Activated CD4-positive, alpha-beta memory T cell treated with anti-CD3 and anti-CD28 coated beads for 36 hours (primary cell): ENCODE data around the gene E2F4. TPM values are rescaled to one million over a fixed set of nuclear protein-coding genes. Genes with fewer than 3 reads are reported as not detected.

Experiments
- CTCF ChIA-PET: fragments of 350-600 bp; sonication (Branson Sonifier 250); formaldehyde crosslinking; loops from one replicate; lab custom pipeline; 2021; ENCODE audit warnings: antibody characterized with exemption, inconsistent platforms; lab: Charles Lee
- POLR2A ChIA-PET: fragments of 350-600 bp; sonication (Branson Sonifier 250); formaldehyde crosslinking; loops from one replicate; lab custom pipeline; 2021; ENCODE audit warnings: antibody characterized with exemption; lab: Charles Lee
- DNase-seq: peaks from one replicate; pipeline ENCODE4 v3.0.0-alpha.2; 2020
- H3K27ac Mint-ChIP-seq: one replicate; pipeline ENCODE4 v1.8.0; 2021; ENCODE audit warnings: mixed read lengths
- H3K27me3 Mint-ChIP-seq: one replicate; pipeline ENCODE4 v1.8.0; 2021; ENCODE audit warnings: mixed read lengths
- H3K36me3 Mint-ChIP-seq: one replicate; pipeline ENCODE4 v1.8.0; 2021; ENCODE audit warnings: mixed read lengths
- H3K4me1 Mint-ChIP-seq: one replicate; pipeline ENCODE4 v1.8.0; 2021; ENCODE audit warnings: low read depth, mixed read lengths
- H3K4me3 Mint-ChIP-seq: one replicate; pipeline ENCODE4 v1.8.0; 2021; ENCODE audit warnings: mild to moderate bottlenecking, mixed read lengths
- H3K9me3 Mint-ChIP-seq: one replicate; pipeline ENCODE4 v1.8.0; 2021; ENCODE audit warnings: mixed read lengths
- intact Hi-C: fragments of 100-400 bp; cut with micrococcal nuclease; formaldehyde crosslinking; loops from one replicate; pipeline ENCODE4 v1.15.1; 2023
- total RNA-seq, 2 experiments: library from RNA; stranded (reverse); gene quantifications; one replicate each; pipeline ENCODE4 v1.2.3, GENCODE V29; 2021

Gene E2F4
- total RNA-seq, 2 experiments from 2014 or later = 91.6 to 92.3 TPM

DNA sequence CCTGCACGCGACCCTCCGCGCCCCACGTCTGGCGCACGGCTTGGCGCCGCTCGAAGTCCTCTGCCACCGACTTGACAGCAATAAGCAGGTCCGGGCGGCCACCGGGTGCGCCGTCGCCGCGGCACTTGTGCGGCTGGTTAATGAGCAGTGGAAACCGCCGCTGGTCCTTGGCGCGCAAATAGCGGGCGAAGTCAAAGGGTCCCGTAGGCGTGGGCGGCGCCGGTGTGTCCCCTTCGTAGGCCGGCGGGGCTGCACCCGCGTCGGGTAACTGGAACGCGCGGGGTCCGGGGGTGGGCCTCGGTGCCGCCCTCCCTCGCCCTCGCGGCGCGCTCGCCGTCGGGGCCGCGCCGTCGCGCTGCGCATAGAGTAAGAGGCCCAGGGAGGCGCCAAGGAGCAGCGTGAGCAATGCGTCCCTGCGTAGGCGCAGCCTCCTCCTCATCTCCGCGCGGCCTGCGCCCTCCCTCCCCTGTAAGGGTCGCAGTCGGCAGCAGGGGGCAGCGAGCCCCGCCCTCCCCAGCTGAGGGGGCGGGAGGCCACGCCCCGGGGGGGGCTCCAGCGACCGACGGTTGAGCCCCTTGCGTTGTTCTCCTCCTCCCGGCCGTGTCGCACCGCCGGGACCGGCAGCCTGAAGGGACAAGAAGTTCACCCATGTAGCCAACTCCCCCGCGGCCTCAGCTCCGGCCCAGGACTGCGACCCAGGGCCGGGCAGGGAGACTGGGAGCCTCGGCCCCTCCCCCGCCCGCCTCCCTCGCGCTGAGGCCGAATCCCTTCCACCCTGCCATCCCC lies 41.7 kb upstream of the E2F4 start:
- Mint-ChIP-seq H3K9me3 (no peaks in the 10 kb centered on the region), H3K36me3 (peaks cover 30% of the 10 kb centered on the region), H3K4me3 (peak overlapping the region; percentile 68), H3K27ac (no peak overlapping the region), H3K27me3 (no peaks in the 10 kb centered on the region), H3K4me1 (peaks cover 26% of the 10 kb centered on the region)
- CTCF ChIA-PET = interaction anchor here (1.0 to 14.8 kb wide), 9 partner anchors 9 to 196 kb away, joined by 3 to 350 read pairs (median 5); partner anchors contain the start of genes CES3 and NOL3
- DNase-seq = peak; percentile 72
- intact Hi-C loops = no loop called here
- POLR2A ChIA-PET = interaction anchor here (0.8 to 1.8 kb wide), 3 partner anchors 10 to 136 kb away, joined by 3 to 8 read pairs (median 5); partner anchors contain the start of genes FBXL8 and TRADD

DNA sequence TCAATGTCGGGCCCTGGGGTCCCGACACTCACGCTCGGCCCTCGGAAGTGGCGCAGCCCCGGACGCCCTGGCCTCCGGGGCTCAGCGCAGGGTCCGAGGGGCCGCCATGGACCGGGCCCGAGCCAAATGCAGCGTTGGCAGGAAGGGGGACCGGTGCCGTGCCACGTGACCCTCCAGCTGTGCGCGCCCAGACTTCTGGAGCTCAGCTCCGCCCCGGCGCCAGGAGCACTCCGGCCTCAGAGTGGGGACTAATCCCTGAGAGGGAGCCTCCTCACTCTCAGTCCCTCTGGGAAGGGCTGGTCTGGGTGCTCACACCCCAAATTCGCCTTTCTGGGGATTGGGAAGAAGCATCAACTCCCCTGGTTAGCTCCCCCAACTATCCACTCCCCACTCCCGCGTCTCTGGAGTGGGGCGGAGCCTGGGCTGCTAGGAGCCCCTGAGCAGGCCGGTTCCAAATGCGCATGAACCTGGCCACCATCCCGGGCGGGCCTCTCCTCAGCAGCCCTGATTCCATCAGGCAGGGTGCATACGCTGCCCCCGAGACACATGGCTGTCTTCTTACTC lies 41.0 kb upstream of the E2F4 start, which contains the start of gene B3GNT9:
TSS of gene B3GNT9 (minus strand) at position 166 of the 564 bp plus-strand sequence. CDS start 513 bp downstream, outside the sequence.
- Mint-ChIP-seq H3K36me3 (peaks cover 26% of the 10 kb centered on the region), H3K27me3 (no peaks in the 10 kb centered on the region), H3K4me3 (peak within 1 kb of the TSS; percentile 68), H3K9me3 (no peaks in the 10 kb centered on the region), H3K27ac (peak within 1 kb of the TSS; percentile 38), H3K4me1 (peaks cover 29% of the 10 kb centered on the region)
- DNase-seq = peak; percentile 65
- intact Hi-C loops = no loop called here
- CTCF ChIA-PET = interaction anchor here (0.5 to 14.8 kb wide), 11 partner anchors 8 to 222 kb away, joined by 3 to 350 read pairs (median 5); partner anchors contain the start of genes CES3 and NOL3
- POLR2A ChIA-PET = interaction anchor here (0.8 to 1.8 kb wide), 4 partner anchors 9 to 137 kb away, joined by 3 to 8 read pairs (median 4); partner anchors contain the start of genes FBXL8 and TRADD

DNA sequence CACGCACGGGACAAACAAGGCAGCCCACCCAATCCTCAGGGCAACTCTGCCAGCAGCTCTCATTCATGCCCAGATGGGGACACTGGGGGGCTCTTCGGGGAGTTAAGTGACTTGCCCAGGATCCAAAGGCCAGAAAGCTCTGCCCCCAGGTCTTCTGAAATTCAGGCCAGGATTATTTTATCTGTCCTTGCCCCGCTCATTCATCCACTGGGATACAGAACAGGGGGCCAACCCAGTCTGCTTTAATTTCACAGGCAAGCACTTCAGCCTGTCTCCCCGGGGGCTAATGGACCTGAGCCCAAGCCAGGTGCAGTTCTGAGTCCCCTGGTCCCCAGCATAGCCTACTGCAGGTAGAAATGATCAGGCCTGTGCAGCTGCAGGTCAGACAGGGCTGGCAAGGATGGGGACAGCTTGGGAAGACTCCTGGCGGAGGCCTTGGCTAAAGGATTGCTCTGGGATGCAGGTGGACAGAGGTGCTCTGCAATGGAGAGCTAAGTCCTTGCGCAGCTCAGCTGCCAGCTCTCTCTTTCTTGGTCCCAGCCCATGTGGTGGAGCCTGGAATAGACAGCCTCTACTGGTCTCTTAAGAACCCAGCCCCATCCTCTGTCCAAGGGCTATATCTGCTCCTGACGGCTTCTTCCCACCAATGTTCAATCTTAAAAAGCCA lies 40.4 kb upstream of the E2F4 start:
- intact Hi-C loops = no loop called here
- DNase-seq = no peak
- peaks cover 36% of the 10 kb centered on the region for H3K4me1 Mint-ChIP-seq

DNA sequence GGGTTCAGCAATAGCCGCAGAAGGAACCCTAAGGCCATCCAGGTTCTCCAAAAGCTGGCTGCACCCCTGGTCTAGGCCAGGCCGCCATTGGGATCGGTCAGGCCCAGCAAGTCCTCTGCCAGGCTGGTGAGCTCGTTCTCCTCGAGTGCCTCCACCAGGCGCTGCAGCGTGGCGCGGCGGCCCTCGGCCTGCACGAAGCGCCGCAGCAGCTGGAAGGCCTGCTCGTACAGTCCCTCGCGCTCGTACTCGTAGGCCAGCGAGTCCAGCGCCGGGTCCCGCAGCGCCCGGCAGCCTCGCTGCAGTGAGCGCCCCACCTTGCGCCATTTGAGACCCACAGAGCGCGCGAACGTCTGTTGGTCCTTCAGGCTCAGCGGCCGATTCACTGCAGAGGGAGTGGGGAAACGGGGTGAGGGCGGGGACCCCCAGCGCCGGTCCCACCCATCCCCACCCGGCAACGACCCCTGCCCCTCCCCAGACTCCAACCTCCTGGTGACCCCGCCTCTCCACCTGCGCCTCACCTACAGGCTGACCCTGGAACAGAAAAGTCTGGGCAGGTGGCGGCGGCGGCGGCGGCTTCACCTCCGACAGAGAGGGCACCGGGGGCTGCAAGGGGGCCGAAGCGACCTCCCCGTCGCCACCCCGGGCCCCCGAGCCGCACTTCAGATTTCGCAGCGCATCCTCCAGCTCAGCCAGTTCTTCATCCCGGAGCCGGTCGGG lies 37.2 kb upstream of the E2F4 start:
- H3K9me3 Mint-ChIP-seq = no peaks in the 10 kb centered on the region
- ChIA-PET CTCF (interaction anchor here (0.6 to 14.8 kb wide), 76 partner anchors 7 to 360 kb away, joined by 3 to 350 read pairs (median 6); partner anchors contain the start of genes CBFB, CES3, CES4A and CIAO2B), POLR2A (interaction anchor here (1.1 to 1.7 kb wide), 6 partner anchors 9 to 141 kb away, joined by 3 to 8 read pairs (median 4); partner anchors contain the start of gene HSF4)
- no peaks in the 10 kb centered on the region for H3K27me3 Mint-ChIP-seq
- H3K27ac Mint-ChIP-seq = no peak overlapping the region
- DNase-seq = no peak
- H3K36me3 Mint-ChIP-seq = peaks cover 5% of the 10 kb centered on the region
- peak overlapping the region; percentile 68 for H3K4me3 Mint-ChIP-seq
- H3K4me1 Mint-ChIP-seq = peaks cover 56% of the 10 kb centered on the region
- intact Hi-C loops = loop anchor here (5.0 kb wide), 1 partner anchor 47 kb away; the partner anchor contains the start of gene PHAF1

More for the DNA sequence above, 40.4 kb upstream of the E2F4 start:
- ChIA-PET POLR2A (interaction anchor here (0.5 to 1.8 kb wide), 5 partner anchors 8 to 172 kb away, joined by 3 to 8 read pairs (median 3); partner anchors contain the start of genes FBXL8 and TRADD), CTCF (interaction anchor here (0.5 to 14.8 kb wide), 11 partner anchors 8 to 221 kb away, joined by 3 to 350 read pairs (median 5); partner anchors contain the start of genes CES3 and NOL3)
- no peaks in the 10 kb centered on the region for H3K9me3 Mint-ChIP-seq
- no peak overlapping the region for H3K27ac Mint-ChIP-seq
- no peaks in the 10 kb centered on the region for H3K27me3 Mint-ChIP-seq
- H3K36me3 Mint-ChIP-seq = peaks cover 21% of the 10 kb centered on the region
- peak overlapping the region; percentile 68 for H3K4me3 Mint-ChIP-seq

DNA sequence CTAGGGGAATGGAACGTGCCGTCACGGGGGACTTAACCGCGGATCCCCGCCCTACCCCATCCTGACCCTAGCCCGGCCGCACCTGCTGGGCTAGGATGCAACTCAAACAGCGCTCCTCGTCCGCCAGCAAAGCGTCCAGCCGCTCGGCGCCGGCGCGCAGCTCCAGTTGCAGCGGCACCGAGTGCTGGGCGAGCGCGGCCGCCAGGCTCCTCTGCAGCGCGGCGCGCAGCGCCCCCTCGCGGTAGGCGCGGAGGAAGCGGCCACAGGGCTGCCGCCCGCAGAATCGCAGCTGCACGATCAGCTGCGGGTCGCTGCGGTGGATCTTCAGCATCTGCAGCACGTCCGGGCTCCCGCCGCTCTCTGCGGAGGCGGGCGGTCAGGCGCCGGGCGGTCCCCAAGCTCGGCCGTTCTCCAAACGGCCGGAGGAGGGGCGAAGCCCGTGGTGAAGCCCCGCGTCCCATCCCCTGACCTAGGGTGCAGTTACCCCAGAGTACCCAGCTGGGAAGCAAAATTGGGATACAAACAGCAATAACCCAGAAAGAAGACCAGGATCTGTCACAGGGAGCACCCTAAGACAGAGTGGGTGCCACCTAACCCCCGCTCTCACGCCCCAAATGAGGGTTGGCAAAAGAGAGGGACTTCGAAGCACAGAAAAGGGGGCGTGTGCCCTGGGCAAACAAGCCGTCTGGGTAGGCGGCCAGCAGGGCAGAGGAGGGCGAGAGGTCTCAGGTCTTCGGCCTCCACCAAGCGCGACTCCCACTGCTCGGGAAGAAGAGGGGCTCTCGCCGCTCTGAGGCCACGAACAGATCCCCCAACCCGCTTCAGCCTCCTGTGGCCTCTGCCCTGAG lies 36.4 kb upstream of the E2F4 start:
- Mint-ChIP-seq H3K27ac (no peak overlapping the region), H3K36me3 (peaks cover 5% of the 10 kb centered on the region), H3K4me3 (peak overlapping the region; percentile 68), H3K4me1 (peaks cover 56% of the 10 kb centered on the region), H3K9me3 (no peaks in the 10 kb centered on the region), H3K27me3 (no peaks in the 10 kb centered on the region)
- intact Hi-C loops = loop anchor here (5.0 kb wide), 1 partner anchor 48 kb away; the partner anchor contains the start of gene PHAF1
- peak; percentile 85 for DNase-seq
- ChIA-PET POLR2A (interaction anchor here (1.1 to 1.7 kb wide), 6 partner anchors 9 to 142 kb away, joined by 3 to 8 read pairs (median 4); partner anchors contain the start of gene HSF4), CTCF (interaction anchor here (0.6 to 14.8 kb wide), 74 partner anchors 8 to 359 kb away, joined by 3 to 350 read pairs (median 6); partner anchors contain the start of genes CBFB, CES3, CES4A and CIAO2B)

DNA sequence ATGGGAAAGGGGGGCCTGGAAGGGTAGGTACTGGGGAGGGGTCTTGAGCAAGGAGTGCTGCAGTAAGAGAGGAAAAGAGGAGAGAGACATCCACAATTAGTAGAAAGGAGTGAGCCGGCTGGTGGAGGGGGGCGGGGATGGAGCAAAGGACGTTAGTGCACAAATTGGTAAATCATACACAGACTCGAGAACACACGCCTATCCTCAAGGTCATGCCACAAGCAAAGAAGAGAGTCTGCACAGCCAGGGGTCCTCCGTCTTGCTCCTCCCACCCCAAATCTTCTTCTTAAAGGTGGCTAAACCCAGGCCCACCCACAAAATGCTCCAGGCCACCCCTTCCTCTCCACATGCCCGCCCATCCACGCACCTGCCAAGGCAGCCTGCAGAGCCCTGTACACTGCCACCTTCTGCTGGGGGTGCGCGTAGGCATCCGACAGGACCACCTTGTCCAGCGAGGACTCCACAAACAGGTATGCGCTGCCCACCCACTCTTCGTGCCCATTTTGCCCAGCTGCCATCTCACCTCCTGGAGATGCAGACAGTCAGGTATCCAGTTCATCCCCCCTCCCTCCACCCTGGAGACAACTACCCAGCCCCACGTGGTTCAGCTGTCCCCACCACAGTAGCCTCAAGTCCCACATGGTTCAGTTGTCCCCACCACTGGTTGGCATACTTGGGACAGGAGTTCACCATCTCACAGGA lies 35.7 kb upstream of the E2F4 start:
- intact Hi-C loops = loop anchor here (5.0 kb wide), 1 partner anchor 49 kb away; the partner anchor contains the start of gene PHAF1
- Mint-ChIP-seq H3K4me3 (no peak overlapping the region), H3K9me3 (no peaks in the 10 kb centered on the region), H3K4me1 (peaks cover 54% of the 10 kb centered on the region), H3K27ac (no peak overlapping the region), H3K36me3 (peaks cover 7% of the 10 kb centered on the region), H3K27me3 (no peaks in the 10 kb centered on the region)
- ChIA-PET POLR2A (no interaction called here), CTCF (interaction anchor here (0.8 to 14.8 kb wide), 17 partner anchors 9 to 203 kb away, joined by 4 to 350 read pairs (median 10); partner anchors contain the start of genes CES3, HSF4, PHAF1 and TMEM208)
- no peak for DNase-seq

DNA sequence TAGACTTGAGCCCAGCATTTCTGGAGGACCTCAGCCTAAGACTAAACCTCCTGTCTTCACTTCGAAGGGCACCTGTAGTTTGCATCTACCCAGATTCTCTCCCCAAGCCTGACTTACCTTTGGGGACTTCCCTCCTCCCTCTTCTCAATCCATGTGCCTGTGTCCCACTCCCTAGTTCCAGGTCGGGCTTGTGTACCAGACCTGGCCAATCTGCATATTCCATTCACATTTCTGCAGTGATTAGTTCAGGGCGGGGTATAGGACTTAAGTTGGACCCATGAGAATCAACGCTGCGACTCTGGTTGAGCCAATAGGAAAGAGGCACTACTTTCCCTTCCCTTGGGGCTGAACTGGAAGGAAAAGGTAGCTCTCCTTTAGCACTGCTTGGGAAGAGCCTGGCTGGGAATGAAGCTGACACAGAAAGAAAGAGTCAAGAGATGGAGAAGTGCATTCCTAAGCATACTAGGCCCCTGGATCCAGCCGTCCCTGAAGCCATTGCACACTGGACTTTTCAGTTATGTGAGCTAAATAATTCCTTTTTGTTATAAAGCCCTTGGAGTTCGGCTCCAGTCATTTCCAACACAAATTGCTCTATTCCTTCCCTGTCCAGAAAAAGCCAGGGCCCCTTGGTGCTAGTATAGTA lies 34.7 kb upstream of the E2F4 start:
- Mint-ChIP-seq H3K27me3 (peaks cover 3% of the 10 kb centered on the region), H3K4me1 (peaks cover 61% of the 10 kb centered on the region), H3K36me3 (peaks cover 12% of the 10 kb centered on the region), H3K4me3 (no peak overlapping the region), H3K9me3 (no peaks in the 10 kb centered on the region), H3K27ac (peak overlapping the region; percentile 95)
- intact Hi-C loops = loop anchor here (5.0 kb wide), 1 partner anchor 50 kb away; the partner anchor contains the start of gene PHAF1
- DNase-seq = no peak
- CTCF ChIA-PET = interaction anchor here (0.6 to 14.8 kb wide), 13 partner anchors 12 to 203 kb away, joined by 3 to 350 read pairs (median 7); partner anchors contain the start of genes CES3, MATCAP1 and NOL3
- POLR2A ChIA-PET = interaction anchor here (0.5 to 1.4 kb wide), 5 partner anchors 12 to 144 kb away, joined by 3 to 6 read pairs (median 3); no protein-coding TSS in a partner anchor

DNA sequence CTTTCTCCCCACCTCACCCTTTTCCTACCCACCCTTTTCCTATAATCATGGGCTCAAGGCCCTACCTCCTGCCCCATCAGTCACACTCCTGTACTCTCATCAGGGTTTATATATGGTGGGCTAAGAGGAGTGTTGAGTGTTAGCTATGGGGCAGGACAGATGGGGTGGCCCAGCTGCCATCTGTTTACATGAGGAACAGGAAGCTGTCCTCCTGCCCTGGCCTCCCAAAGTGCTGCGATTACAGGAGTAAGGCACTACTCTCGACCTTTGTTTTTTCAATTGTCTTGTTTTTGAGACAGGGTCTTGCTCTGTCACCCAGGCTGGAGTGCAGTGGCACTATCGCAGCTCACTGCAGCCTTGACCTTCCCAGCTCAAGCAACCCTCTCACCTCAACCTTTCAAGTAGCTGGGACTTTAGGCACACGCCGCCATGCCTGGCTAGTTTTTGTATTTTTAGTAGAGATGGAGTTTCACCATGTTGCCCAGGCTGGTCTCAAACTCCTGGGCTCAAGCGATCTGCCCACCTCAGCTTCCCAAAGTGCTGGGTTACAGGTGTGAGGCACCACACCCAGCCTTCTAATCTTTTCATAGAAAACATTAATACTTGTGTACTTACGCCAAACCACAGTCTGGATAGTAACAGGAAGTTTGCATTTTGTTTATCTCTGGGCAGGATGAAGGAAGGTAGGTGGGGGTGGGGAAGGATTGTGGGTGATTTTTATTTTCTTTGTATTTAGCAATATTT lies 33.9 kb upstream of the E2F4 start:
- DNase-seq = no peak
- POLR2A ChIA-PET = interaction anchor here (0.8 to 2.8 kb wide), 9 partner anchors 11 to 145 kb away, joined by 3 to 23 read pairs (median 4); partner anchors contain the start of gene NOL3
- peak overlapping the region; percentile 93 for H3K4me3 Mint-ChIP-seq
- H3K9me3 Mint-ChIP-seq = no peaks in the 10 kb centered on the region
- H3K36me3 Mint-ChIP-seq = peaks cover 14% of the 10 kb centered on the region
- H3K27me3 Mint-ChIP-seq = peaks cover 5% of the 10 kb centered on the region
- intact Hi-C loops = loop anchor here (2.0 to 5.0 kb wide), 4 partner anchors 51 to 285 kb away; partner anchors contain the start of genes FHOD1 and PHAF1
- H3K27ac Mint-ChIP-seq = peak overlapping the region; percentile 95
- CTCF ChIA-PET = interaction anchor here (0.6 to 14.8 kb wide), 13 partner anchors 11 to 204 kb away, joined by 3 to 350 read pairs (median 7); partner anchors contain the start of genes CES3, MATCAP1 and NOL3
- H3K4me1 Mint-ChIP-seq = peaks cover 61% of the 10 kb centered on the region
